B cell (primary cell): ENCODE results near the gene STAT5B. TPM values are rescaled to one million over a fixed set of nuclear protein-coding genes. Genes with fewer than 3 reads are reported as not detected.

Experiments
- ATAC-seq: fragments of 200-7000 bp; cut with Tn5 transposase; one replicate; pipeline ENCODE4 v1.10.0; 2021; ENCODE audit warnings: low read depth, mild to moderate bottlenecking, moderate number of reproducible peaks, moderate library complexity
- CTCF ChIA-PET: fragments of 350-600 bp; sonication (Branson Sonifier 250); formaldehyde crosslinking; loops from one replicate; lab custom pipeline; 2021; ENCODE audit warnings: antibody characterized with exemption, inconsistent platforms; lab: Charles Lee
- POLR2A ChIA-PET: fragments of 350-600 bp; sonication (Branson Sonifier 250); formaldehyde crosslinking; loops from one replicate; lab custom pipeline; 2021; ENCODE audit warnings: antibody characterized with exemption; lab: Charles Lee
- DNase-seq: peaks from one replicate; pipeline ENCODE4 v3.0.0; 2013
- H2AFZ ChIP-seq: 2 replicates; pipeline ENCODE4 v1.6.1; 2012; ENCODE audit warnings: mild to moderate bottlenecking, low read depth, low read length; ENCODE audit not compliant: insufficient read depth, poor library complexity, severe bottlenecking
- H3K27ac ChIP-seq, 2 donors: 1 replicate in 1 of 2; 2 replicates in 1 of 2; pipeline ENCODE4 v1.5.1; 2012 to 2013; ENCODE audit warnings: low read length in 2 of 2, mild to moderate bottlenecking in 2 of 2, moderate library complexity in 1 of 2
- H3K27me3 ChIP-seq, 4 experiments: fragments of 200-600 bp in 1 of 4; sonication (generic) in 1 of 4; replicated peaks in 1 of 4; 1 replicate in 2 of 4; 2 replicates in 2 of 4; pipeline versions ENCODE4 v1.6.1 to v1.7.0; 2013 to 2016; ENCODE audit warnings: low read length in 3 of 4, mild to moderate bottlenecking in 2 of 4, mixed read lengths in 1 of 4, moderate library complexity in 1 of 4; ENCODE audit not compliant: insufficient read depth in 4 of 4, control insufficient read depth in 3 of 4; ENCODE audit errors: control extremely low read depth in 1 of 4
- H3K36me3 ChIP-seq, 2 experiments: replicated peaks in 1 of 2; 1 replicate in 1 of 2; 2 replicates in 1 of 2; pipeline versions ENCODE4 v1.6.1 to v1.7.1; 2013; ENCODE audit warnings: low read length in 1 of 2; ENCODE audit not compliant: insufficient read depth in 2 of 2, control insufficient read depth in 1 of 2; ENCODE audit errors: control extremely low read depth in 1 of 2, extremely low read depth in 1 of 2
- H3K4me1 ChIP-seq, 2 donors: fragments of 200-600 bp in 1 of 2; sonication (generic) in 1 of 2; 1 replicate in 1 of 2; 2 replicates in 1 of 2; pipeline versions ENCODE4 v1.5.1 to v1.6.1; 2013 to 2017; ENCODE audit warnings: low read length in 2 of 2; ENCODE audit not compliant: control insufficient read depth in 2 of 2, insufficient read depth in 2 of 2
- H3K4me2 ChIP-seq: replicated peaks from 2 replicates; pipeline ENCODE3; 2012; ENCODE audit warnings: mild to moderate bottlenecking, low read depth, low read length; ENCODE audit not compliant: poor library complexity, severe bottlenecking
- H3K4me3 ChIP-seq, 5 experiments: fragments of 200-600 bp in 1 of 5; sonication (generic) in 1 of 5; 1 replicate in 3 of 5; 2 replicates in 2 of 5; pipeline versions ENCODE4 v1.5.1 to v1.7.0; 2011 to 2016; ENCODE audit warnings: low read length in 4 of 5, mild to moderate bottlenecking in 4 of 5, low read depth in 2 of 5, control low read depth in 1 of 5, moderate library complexity in 1 of 5; ENCODE audit not compliant: insufficient read depth in 1 of 5; ENCODE audit errors: control extremely low read depth in 1 of 5, extremely low read depth in 1 of 5
- H3K79me2 ChIP-seq: fragments of 200-600 bp; sonication (generic); one replicate; pipeline ENCODE4 v1.6.0; 2016; ENCODE audit warnings: low read length; ENCODE audit not compliant: control insufficient read depth, insufficient read depth
- H3K9ac ChIP-seq: fragments of 200-600 bp; sonication (generic); 2 replicates; pipeline ENCODE4 v1.6.1; 2017; ENCODE audit warnings: mild to moderate bottlenecking, low read length, moderate library complexity
- H3K9me3 ChIP-seq, 3 donors: one replicate each; pipeline versions ENCODE4 v1.6.1 to v1.7.1; 2013; ENCODE audit warnings: low read length in 2 of 3; ENCODE audit not compliant: control insufficient read depth in 2 of 3, insufficient read depth in 1 of 3; ENCODE audit errors: control extremely low read depth in 1 of 3
- H4K20me1 ChIP-seq: 2 replicates; pipeline ENCODE4 v1.6.0; 2012; ENCODE audit warnings: mild to moderate bottlenecking, low read length; ENCODE audit not compliant: insufficient read depth, control insufficient read depth, poor library complexity, severe bottlenecking
- H3K27ac Mint-ChIP-seq: one replicate; pipeline ENCODE4 v1.8.0; 2021; ENCODE audit warnings: mixed read lengths
- H3K27me3 Mint-ChIP-seq: one replicate; pipeline ENCODE4 v1.8.0; 2021; ENCODE audit warnings: mixed read lengths
- H3K4me1 Mint-ChIP-seq: one replicate; pipeline ENCODE4 v1.8.0; 2021; ENCODE audit warnings: mixed read lengths
- H3K4me3 Mint-ChIP-seq: one replicate; pipeline ENCODE4 v1.8.0; 2021; ENCODE audit warnings: mixed read lengths
- H3K9me3 Mint-ChIP-seq: one replicate; pipeline ENCODE4 v1.8.0; 2022; ENCODE audit warnings: mixed read lengths; ENCODE audit not compliant: insufficient read depth
- CTCF ChIP-seq: fragments of 200-600 bp; IDR thresholded peaks from one replicate; pipeline ENCODE4 v1.8.0; 2022; ENCODE audit warnings: antibody characterized with exemption, mild to moderate bottlenecking
- EZH2 ChIP-seq: IDR thresholded peaks from 2 replicates; pipeline ENCODE4 v1.6.1; 2012; ENCODE audit warnings: borderline replicate concordance, low read depth, mild to moderate bottlenecking, moderate library complexity, low read length; ENCODE audit not compliant: insufficient read depth, poor library complexity, severe bottlenecking
- WGBS: methylation state at CpG from one replicate; pipeline ENCODE4 v1.1.5; 2013; ENCODE audit warnings: missing lambda C conversion rate; ENCODE audit not compliant: insufficient coverage; 5-methylcytosine and 5-hydroxymethylcytosine counted together
- intact Hi-C: fragments of 100-400 bp; cut with micrococcal nuclease; formaldehyde crosslinking; loops from one replicate; pipeline ENCODE4 v1.10.0; 2022
- polyA plus RNA-seq: library from polyadenylated mRNA; depleted of rRNA; stranded (reverse); fragments of >200 nt; gene quantifications from 2 replicates; pipeline ENCODE4 v1.2.3, GENCODE V29; 2012
- total RNA-seq, 2 donors: library from RNA; stranded (reverse); fragments of 120-200 nt in 1 of 2; gene quantifications; 1 replicate in 1 of 2; 2 replicates in 1 of 2; pipeline versions ENCODE4 v1.2.3 to v1.2.4, GENCODE V29; 2013 to 2022

The STAT5B gene
- total and polyA plus RNA-seq, 2 donors (not counting 1 experiment from before 2014, with no cell fraction given) = 70.0 to 103 TPM

GRCh38 chr17:42153919-42154742 is 122.1 kb downstream of the STAT5B start:
- peak overlapping the region; percentile 96 for H3K27ac Mint-ChIP-seq
- H3K27me3 ChIP-seq = no peaks in the 10 kb centered on the region
- peak overlapping the region; percentile 74 to 94 for H3K27ac ChIP-seq
- ChIA-PET CTCF (interaction anchor here (1.1 to 2.4 kb wide), 4 partner anchors 30 to 190 kb away, joined by 3 to 8 read pairs (median 5); partner anchors contain the start of gene KAT2A), POLR2A (interaction anchor here (0.6 to 1.1 kb wide), 2 partner anchors 42 to 137 kb away, joined by 3 to 6 read pairs; partner anchors contain the start of genes DHX58 and DNAJC7)
- 0% methylated on average over 2 of the region's 15 CpGs for WGBS
- no peaks in the 10 kb centered on the region for H3K27me3 Mint-ChIP-seq
- no peak for DNase-seq
- peak overlapping the region; percentile 94 for H3K4me3 Mint-ChIP-seq
- H3K79me2 ChIP-seq = peaks cover 57% of the 10 kb centered on the region
- H3K4me1 Mint-ChIP-seq = peaks cover 34% of the 10 kb centered on the region
- intact Hi-C loops = loop anchor here (2.0 kb wide), 2 partner anchors 21 to 27 kb away; partner anchors contain the start of gene KCNH4
- H3K4me1 ChIP-seq = peaks cover 14 to 23% of the 10 kb centered on the region in 2 donors
- peaks cover 1 to 4% of the 10 kb centered on the region in 2 experiments for H3K36me3 ChIP-seq
- H3K9ac ChIP-seq = peak overlapping the region; percentile 99
- peak overlapping the region; percentile 91 to 100 (median 99) for H3K4me3 ChIP-seq
- H3K9me3 ChIP-seq = peaks cover 0 to 16% (median 0%) of the 10 kb centered on the region in 3 donors
- peak overlapping the region; percentile 94 for H3K4me2 ChIP-seq
- peaks cover 51% of the 10 kb centered on the region for H4K20me1 ChIP-seq
- TF ChIP-seq EZH2 = no peak
- TF ChIP-seq CTCF = no peak
- no peaks in the 10 kb centered on the region for H3K9me3 Mint-ChIP-seq
- H2AFZ ChIP-seq = peak overlapping the region; percentile 86
- ATAC-seq = no peak

Other genes with a start within 250 kb of the STAT5B start
- 2.1 TPM in 2 replicates for gene C17orf113, start 225.8 kb downstream of the STAT5B start, total RNA-seq
- gene C17orf113, start 225.8 kb downstream of the STAT5B start, polyA plus RNA-seq = 0.66 and 1.2 TPM in 2 replicates
- 0.78 and 1.1 TPM in 2 replicates for gene ZNF385C, start 177.9 kb downstream of the STAT5B start, total RNA-seq
- 0.33 and 0.40 TPM in 2 replicates for gene ZNF385C, start 177.9 kb downstream of the STAT5B start, polyA plus RNA-seq
- gene DHX58, start 163.7 kb downstream of the STAT5B start, total RNA-seq = 34.6 and 39.7 TPM in 2 replicates
- 31.6 and 57.6 TPM in 2 replicates for gene DHX58, start 163.7 kb downstream of the STAT5B start, polyA plus RNA-seq
- 61.6 and 66.3 TPM in 2 replicates for gene KAT2A, start 155.0 kb downstream of the STAT5B start, total RNA-seq
- 155 TPM in 2 replicates for gene KAT2A, start 155.0 kb downstream of the STAT5B start, polyA plus RNA-seq
- not detected in 2 replicates for gene HSPB9, start 153.6 kb downstream of the STAT5B start, total RNA-seq
- 0.09 and 0.10 TPM in 2 replicates for gene HSPB9, start 153.6 kb downstream of the STAT5B start, polyA plus RNA-seq
- 79.9 and 81.9 TPM in 2 replicates for gene RAB5C, start 121.4 kb downstream of the STAT5B start, total RNA-seq
- 110 and 143 TPM in 2 replicates for gene RAB5C, start 121.4 kb downstream of the STAT5B start, polyA plus RNA-seq
- 0.51 and 0.62 TPM in 2 replicates for gene KCNH4, start 95.2 kb downstream of the STAT5B start, total RNA-seq
- gene KCNH4, start 95.2 kb downstream of the STAT5B start, polyA plus RNA-seq = 0.65 and 1.0 TPM in 2 replicates
- not detected in 2 replicates for gene HCRT, start 90.9 kb downstream of the STAT5B start, total RNA-seq
- gene HCRT, start 90.9 kb downstream of the STAT5B start, polyA plus RNA-seq = not detected in 2 replicates
- gene GHDC, start 81.9 kb downstream of the STAT5B start, total RNA-seq = 41.5 and 41.9 TPM in 2 replicates
- 48.6 and 65.4 TPM in 2 replicates for gene GHDC, start 81.9 kb downstream of the STAT5B start, polyA plus RNA-seq
- gene STAT5A, start 12.1 kb upstream of the STAT5B start, total RNA-seq = 104 and 110 TPM in 2 replicates
- gene STAT5A, start 12.1 kb upstream of the STAT5B start, polyA plus RNA-seq = 48.8 and 63.0 TPM in 2 replicates
- 140 and 151 TPM in 2 replicates for gene STAT3, start 112.1 kb upstream of the STAT5B start, total RNA-seq
- 50.1 and 53.4 TPM in 2 replicates for gene STAT3, start 112.1 kb upstream of the STAT5B start, polyA plus RNA-seq
- gene CAVIN1, start 146.9 kb upstream of the STAT5B start, total RNA-seq = not detected in 2 replicates
- gene CAVIN1, start 146.9 kb upstream of the STAT5B start, polyA plus RNA-seq = not detected in 2 replicates
- 59.1 and 65.0 TPM in 2 replicates for gene ATP6V0A1, start 182.5 kb upstream of the STAT5B start, total RNA-seq
- 90.9 and 108 TPM in 2 replicates for gene ATP6V0A1, start 182.5 kb upstream of the STAT5B start, polyA plus RNA-seq